CD8-positive, alpha-beta memory T cell (primary cell): Measurements from ENCODE around the gene KIF13A. TPM values are rescaled to one million over a fixed set of nuclear protein-coding genes. Genes with fewer than 3 reads are reported as not detected.
"Not testable (repeated sequence)": the region's sequence is repeated elsewhere in the genome, so short reads cannot be mapped to it uniquely, and the experiment has no call there.

ENCODE experiments used
- CTCF ChIA-PET: fragments of 350-600 bp; sonication (Branson Sonifier 250); formaldehyde crosslinking; loops from one replicate; lab custom pipeline; 2021; ENCODE audit warnings: antibody characterized with exemption; lab: Charles Lee
- POLR2A ChIA-PET: fragments of 350-600 bp; sonication (Branson Sonifier 250); formaldehyde crosslinking; loops from one replicate; lab custom pipeline; 2021; ENCODE audit warnings: antibody characterized with exemption; lab: Charles Lee
- DNase-seq, 5 donors: peaks; one replicate each; pipeline versions ENCODE4 v3.0.0 to v3.0.0-alpha.2; 2020 to 2022; ENCODE audit warnings: mixed read lengths in 1 of 5
- H3K27ac ChIP-seq: one replicate; pipeline ENCODE4 v1.7.0; 2013; ENCODE audit warnings: low read depth, mild to moderate bottlenecking, low read length, moderate library complexity
- H3K27me3 ChIP-seq: 2 replicates; pipeline ENCODE4 v1.7.0; 2013; ENCODE audit warnings: low read length, mild to moderate bottlenecking; ENCODE audit not compliant: insufficient read depth, poor library complexity, severe bottlenecking
- H3K36me3 ChIP-seq: 2 replicates; pipeline ENCODE4 v1.7.0; 2013; ENCODE audit warnings: mild to moderate bottlenecking, low read length, moderate library complexity; ENCODE audit not compliant: insufficient read depth
- H3K4me1 ChIP-seq: 2 replicates; pipeline ENCODE4 v1.7.0; 2013; ENCODE audit warnings: mild to moderate bottlenecking, low read length, moderate library complexity; ENCODE audit not compliant: insufficient read depth
- H3K4me3 ChIP-seq: 2 replicates; pipeline ENCODE4 v1.7.0; 2013; ENCODE audit warnings: mild to moderate bottlenecking, low read length
- H3K9me3 ChIP-seq: 2 replicates; pipeline ENCODE4 v1.7.0; 2013; ENCODE audit warnings: mild to moderate bottlenecking, low read length
- H3K27ac Mint-ChIP-seq, 8 donors: one replicate each; pipeline ENCODE4 v1.8.0; 2020 to 2021; ENCODE audit warnings: mixed read lengths in 8 of 8, mild to moderate bottlenecking in 6 of 8, inconsistent platforms in 3 of 8, moderate library complexity in 3 of 8
- H3K27me3 Mint-ChIP-seq, 2 donors: one replicate each; pipeline ENCODE4 v1.8.0; 2020 to 2021; ENCODE audit warnings: mixed read lengths in 2 of 2, mild to moderate bottlenecking in 1 of 2, moderate library complexity in 1 of 2
- H3K36me3 Mint-ChIP-seq, 3 donors: one replicate each; pipeline ENCODE4 v1.8.0; 2020 to 2021; ENCODE audit warnings: mixed read lengths in 3 of 3, inconsistent platforms in 1 of 3, mild to moderate bottlenecking in 1 of 3
- H3K4me1 Mint-ChIP-seq, 3 donors: one replicate each; pipeline ENCODE4 v1.8.0; 2020 to 2021; ENCODE audit warnings: mixed read lengths in 3 of 3, inconsistent platforms in 1 of 3, mild to moderate bottlenecking in 1 of 3
- H3K4me3 Mint-ChIP-seq, 7 donors: one replicate each; pipeline ENCODE4 v1.8.0; 2020 to 2021; ENCODE audit warnings: mixed read lengths in 7 of 7, mild to moderate bottlenecking in 6 of 7, moderate library complexity in 4 of 7, inconsistent platforms in 2 of 7
- H3K9me3 Mint-ChIP-seq, 5 donors: one replicate each; pipeline ENCODE4 v1.8.0; 2020 to 2022; ENCODE audit warnings: mixed read lengths in 5 of 5, mild to moderate bottlenecking in 3 of 5, moderate library complexity in 2 of 5, inconsistent platforms in 1 of 5
- polyA plus RNA-seq: library from polyadenylated mRNA; unstranded; fragments of 300-500 nt; fragmentation: Illumina TruSeq; gene quantifications from one replicate; pipeline ENCODE4 v1.2.3, GENCODE V29; 2021
- total RNA-seq, 2 experiments: library from RNA; stranded (reverse); gene quantifications; one replicate each; pipeline ENCODE4 v1.2.3, GENCODE V29; 2021

The KIF13A gene
- total and polyA plus RNA-seq, 3 experiments from 2014 or later = 0.12 to 0.60 (median 0.18) TPM

- Mint-ChIP-seq H3K4me3 (no peak overlapping the region), H3K4me1 (no peaks in the 10 kb centered on the region), H3K36me3 (no peaks in the 10 kb centered on the region), H3K27ac (peak overlapping the region in 1 of 8 donors; percentile 5), H3K9me3 (no peaks in the 10 kb centered on the region), H3K27me3 (peaks cover 7 to 28% of the 10 kb centered on the region in 2 donors)
- Histone ChIP-seq H3K4me1 (no peaks in the 10 kb centered on the region), H3K27ac (no peak overlapping the region), H3K4me3 (no peak overlapping the region), H3K27me3 (no peaks in the 10 kb centered on the region), H3K36me3 (no peaks in the 10 kb centered on the region), H3K9me3 (no peaks in the 10 kb centered on the region)
- no peak for DNase-seq
- ChIA-PET CTCF (no interaction called here), POLR2A (no interaction called here)
These were observed 121.4 kb downstream of the KIF13A start for GRCh38 chr6:17865798-17866725.

GRCh38 chr6:17865243-17865642 lies 122.2 kb downstream of the KIF13A start:
- Mint-ChIP-seq H3K9me3 (no peaks in the 10 kb centered on the region), H3K4me3 (no peak overlapping the region), H3K36me3 (no peaks in the 10 kb centered on the region), H3K27me3 (peaks cover 6 to 28% of the 10 kb centered on the region in 2 donors), H3K4me1 (no peaks in the 10 kb centered on the region), H3K27ac (no peak overlapping the region)
- POLR2A ChIA-PET = no interaction called here
- Histone ChIP-seq H3K9me3 (no peaks in the 10 kb centered on the region), H3K27me3 (no peaks in the 10 kb centered on the region), H3K36me3 (no peaks in the 10 kb centered on the region), H3K4me3 (no peak overlapping the region), H3K4me1 (no peaks in the 10 kb centered on the region), H3K27ac (no peak overlapping the region)
- no peak for DNase-seq
- CTCF ChIA-PET = no interaction called here

- no peaks in the 10 kb centered on the region for H3K36me3 Mint-ChIP-seq
- POLR2A ChIA-PET = no interaction called here
- H3K4me1 Mint-ChIP-seq = no peaks in the 10 kb centered on the region
- H3K27ac Mint-ChIP-seq = no peak overlapping the region
- Histone ChIP-seq H3K36me3 (no peaks in the 10 kb centered on the region), H3K4me3 (no peak overlapping the region), H3K4me1 (no peaks in the 10 kb centered on the region), H3K9me3 (no peaks in the 10 kb centered on the region), H3K27me3 (no peaks in the 10 kb centered on the region), H3K27ac (no peak overlapping the region)
- H3K4me3 Mint-ChIP-seq = no peak overlapping the region
- CTCF ChIA-PET = no interaction called here
- H3K9me3 Mint-ChIP-seq = no peaks in the 10 kb centered on the region
- peaks cover 5 to 24% of the 10 kb centered on the region in 2 donors for H3K27me3 Mint-ChIP-seq
- DNase-seq = no peak
These were observed 123.3 kb downstream of the KIF13A start for GRCh38 chr6:17863901-17864754.

GRCh38 chr6:17861361-17861760 lies 126.1 kb downstream of the KIF13A start:
- Histone ChIP-seq H3K4me1 (no peaks in the 10 kb centered on the region), H3K4me3 (no peak overlapping the region), H3K9me3 (no peaks in the 10 kb centered on the region), H3K27me3 (no peaks in the 10 kb centered on the region), H3K27ac (no peak overlapping the region), H3K36me3 (no peaks in the 10 kb centered on the region)
- Mint-ChIP-seq H3K27me3 (peaks cover 5 to 19% of the 10 kb centered on the region in 2 donors), H3K36me3 (no peaks in the 10 kb centered on the region), H3K27ac (no peak overlapping the region), H3K4me1 (no peaks in the 10 kb centered on the region), H3K9me3 (no peaks in the 10 kb centered on the region), H3K4me3 (no peak overlapping the region)
- ChIA-PET CTCF (no interaction called here), POLR2A (no interaction called here)
- no peak for DNase-seq

- H3K4me3 Mint-ChIP-seq = no peak overlapping the region
- no peaks in the 10 kb centered on the region for H3K27me3 ChIP-seq
- no peaks in the 10 kb centered on the region for H3K9me3 Mint-ChIP-seq
- H3K36me3 Mint-ChIP-seq = no peaks in the 10 kb centered on the region
- POLR2A ChIA-PET = no interaction called here
- H3K4me1 Mint-ChIP-seq = no peaks in the 10 kb centered on the region
- no peak for DNase-seq
- H3K27me3 Mint-ChIP-seq = peaks cover 6 to 26% of the 10 kb centered on the region in 2 donors
- H3K4me3 ChIP-seq = no peak overlapping the region
- H3K36me3 ChIP-seq = no peaks in the 10 kb centered on the region
- CTCF ChIA-PET = no interaction called here
- H3K9me3 ChIP-seq = no peaks in the 10 kb centered on the region
- peak overlapping the region in 1 of 8 donors; percentile 87 for H3K27ac Mint-ChIP-seq
- H3K27ac ChIP-seq = no peak overlapping the region
- no peaks in the 10 kb centered on the region for H3K4me1 ChIP-seq
These were observed 127.6 kb downstream of the KIF13A start for GRCh38 chr6:17859846-17860245.

- no peaks in the 10 kb centered on the region for H3K9me3 Mint-ChIP-seq
- no peaks in the 10 kb centered on the region for H3K9me3 ChIP-seq
- ChIA-PET POLR2A (no interaction called here), CTCF (no interaction called here)
- no peak overlapping the region for H3K27ac Mint-ChIP-seq
- H3K36me3 Mint-ChIP-seq = no peaks in the 10 kb centered on the region
- H3K27ac ChIP-seq = no peak overlapping the region
- H3K4me1 Mint-ChIP-seq = no peaks in the 10 kb centered on the region
- no peak overlapping the region for H3K4me3 ChIP-seq
- H3K27me3 ChIP-seq = no peaks in the 10 kb centered on the region
- no peak for DNase-seq
- no peaks in the 10 kb centered on the region for H3K36me3 ChIP-seq
- no peak overlapping the region for H3K4me3 Mint-ChIP-seq
- no peaks in the 10 kb centered on the region for H3K4me1 ChIP-seq
- H3K27me3 Mint-ChIP-seq = peaks cover 6 to 20% of the 10 kb centered on the region in 2 donors
These were observed 128.9 kb downstream of the KIF13A start for GRCh38 chr6:17858584-17858983.

- H3K4me1 ChIP-seq, H3K9me3 ChIP-seq, H3K36me3 ChIP-seq, CTCF ChIA-PET, H3K4me3 Mint-ChIP-seq, POLR2A ChIA-PET, H3K4me3 ChIP-seq, H3K27ac Mint-ChIP-seq, H3K9me3 Mint-ChIP-seq, H3K4me1 Mint-ChIP-seq, H3K27me3 ChIP-seq, H3K36me3 Mint-ChIP-seq, H3K27ac ChIP-seq, DNase-seq: not testable (repeated sequence)
- peaks cover 8 to 16% of the 10 kb centered on the region in 2 donors for H3K27me3 Mint-ChIP-seq
These were observed 130.2 kb downstream of the KIF13A start for GRCh38 chr6:17857188-17857587.

- H3K27ac ChIP-seq = no peak overlapping the region
- Mint-ChIP-seq H3K27me3 (peaks cover 8 to 14% of the 10 kb centered on the region in 2 donors), H3K27ac (no peak overlapping the region), H3K4me1 (no peaks in the 10 kb centered on the region), H3K9me3 (no peaks in the 10 kb centered on the region), H3K4me3 (no peak overlapping the region), H3K36me3 (no peaks in the 10 kb centered on the region)
- H3K4me1 ChIP-seq = no peaks in the 10 kb centered on the region
- H3K27me3 ChIP-seq = no peaks in the 10 kb centered on the region
- ChIA-PET POLR2A (no interaction called here), CTCF (no interaction called here)
- no peak for DNase-seq
- no peaks in the 10 kb centered on the region for H3K36me3 ChIP-seq
- H3K9me3 ChIP-seq = no peaks in the 10 kb centered on the region
- no peak overlapping the region for H3K4me3 ChIP-seq
These were observed 131.1 kb downstream of the KIF13A start for GRCh38 chr6:17856306-17856705.
